ENCODE measurements around the gene MSGN1. TPM values are rescaled to one million over a fixed set of nuclear protein-coding genes. Genes with fewer than 3 reads are reported as not detected.

The MSGN1 gene
- total and polyA plus RNA-seq, 2 donors (not counting 3 experiments of a cell fraction or from before 2014, with no cell fraction given) = not detected

DNA sequence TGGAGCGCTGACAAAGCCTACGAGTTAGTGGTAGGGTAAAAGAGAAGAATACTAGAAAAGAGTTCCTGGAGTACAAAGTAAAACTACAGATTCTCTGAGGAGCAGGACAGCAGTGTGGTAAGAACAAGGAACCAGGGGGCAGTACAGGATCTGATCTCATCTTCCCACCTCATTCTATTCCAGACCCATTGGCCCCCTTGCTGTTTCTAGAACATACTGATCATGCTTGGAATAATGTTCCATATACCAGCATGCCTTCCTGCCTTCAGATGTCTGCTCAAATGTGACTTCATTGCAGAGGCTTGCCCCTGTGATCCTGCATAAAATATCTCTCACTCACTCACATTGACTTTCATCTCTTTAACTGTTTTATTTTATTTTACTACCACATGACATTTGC is 19.3 kb downstream of the MSGN1 start:
- ChIA-PET CTCF (interaction anchor here (1.2 kb wide), 1 partner anchor 13 kb away, joined by 3 read pairs; no protein-coding TSS in a partner anchor), POLR2A (no interaction called here)
- H3K27me3 ChIP-seq (ENCODE audit: control insufficient read depth in 2 of 2, insufficient read depth in 2 of 2, low read length in 2 of 2) = peaks cover 10 to 22% of the 10 kb centered on the region in 2 experiments
- dilution Hi-C loops (cut with MboI; ENCODE audit: extremely low pct_ligation_motif_present, low sequenced_read_pairs) (no loop called here), intact Hi-C loops (cut with micrococcal nuclease) (no loop called here)
- FAIRE-seq = peak; percentile 28
- H3K79me2 ChIP-seq (ENCODE audit: control insufficient read depth, insufficient read depth, low read length) = no peaks in the 10 kb centered on the region
- no peak for DNase-seq (ENCODE audit: low read depth, low spot score)
- no peak overlapping the region for H3K4me2 ChIP-seq (ENCODE audit: insufficient read depth, low read length)
- H3K9me3 ChIP-seq (replicated peaks; ENCODE audit: control insufficient read depth, insufficient read depth, low read length) = no peaks in the 10 kb centered on the region
- BruUV-seq (replicated peaks) = no TSS peak
- H3K27ac ChIP-seq (ENCODE audit: insufficient read depth, low read depth, low read length) = no peak overlapping the region
- TF ChIP-seq FOS (IDR thresholded peaks at IDR 0.05; ENCODE audit: borderline replicate concordance, insufficient read depth, low read length) (no peak), POLR2AphosphoS5 (IDR thresholded peaks at IDR 0.05; ENCODE audit: insufficient read depth, low read depth, low read length) (no peak), EZH2 (IDR thresholded peaks at IDR 0.05; ENCODE audit: borderline replicate concordance, low read depth, low read length, severe bottlenecking) (no peak), MYC (IDR thresholded peaks at IDR 0.05; ENCODE audit: low read depth, low read length) (no peak), POLR2A (IDR thresholded peaks at IDR 0.05; ENCODE audit: low read depth, low read length) (no peak), JUN (IDR thresholded peaks at IDR 0.05; ENCODE audit: borderline replicate concordance, insufficient read depth, insufficient read length, low read depth) (no peak), GATA2 (IDR thresholded peaks at IDR 0.05; ENCODE audit: insufficient read depth, insufficient read length, low read depth, low read length) (no peak)
- TF ChIP-seq, protein P1, sequence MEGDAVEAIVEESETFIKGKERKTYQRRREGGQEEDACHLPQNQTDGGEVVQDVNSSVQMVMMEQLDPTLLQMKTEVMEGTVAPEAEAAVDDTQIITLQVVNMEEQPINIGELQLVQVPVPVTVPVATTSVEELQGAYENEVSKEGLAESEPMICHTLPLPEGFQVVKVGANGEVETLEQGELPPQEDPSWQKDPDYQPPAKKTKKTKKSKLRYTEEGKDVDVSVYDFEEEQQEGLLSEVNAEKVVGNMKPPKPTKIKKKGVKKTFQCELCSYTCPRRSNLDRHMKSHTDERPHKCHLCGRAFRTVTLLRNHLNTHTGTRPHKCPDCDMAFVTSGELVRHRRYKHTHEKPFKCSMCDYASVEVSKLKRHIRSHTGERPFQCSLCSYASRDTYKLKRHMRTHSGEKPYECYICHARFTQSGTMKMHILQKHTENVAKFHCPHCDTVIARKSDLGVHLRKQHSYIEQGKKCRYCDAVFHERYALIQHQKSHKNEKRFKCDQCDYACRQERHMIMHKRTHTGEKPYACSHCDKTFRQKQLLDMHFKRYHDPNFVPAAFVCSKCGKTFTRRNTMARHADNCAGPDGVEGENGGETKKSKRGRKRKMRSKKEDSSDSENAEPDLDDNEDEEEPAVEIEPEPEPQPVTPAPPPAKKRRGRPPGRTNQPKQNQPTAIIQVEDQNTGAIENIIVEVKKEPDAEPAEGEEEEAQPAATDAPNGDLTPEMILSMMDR (IDR thresholded peaks at IDR 0.05; ENCODE audit: extremely low read depth in 1 of 2, insufficient read depth in 1 of 2, low read depth in 1 of 2, low read length in 2 of 2) = no peak
- TF ChIP-seq, protein P2, sequence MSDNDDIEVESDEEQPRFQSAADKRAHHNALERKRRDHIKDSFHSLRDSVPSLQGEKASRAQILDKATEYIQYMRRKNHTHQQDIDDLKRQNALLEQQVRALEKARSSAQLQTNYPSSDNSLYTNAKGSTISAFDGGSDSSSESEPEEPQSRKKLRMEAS (IDR thresholded peaks at IDR 0.05; ENCODE audit: insufficient read depth, insufficient read length) = no peak
- no peaks in the 10 kb centered on the region for H3K36me3 ChIP-seq (ENCODE audit: control insufficient read depth in 2 of 2, extremely low read depth in 1 of 2, insufficient read depth in 2 of 2, low read length in 2 of 2)
- no peak overlapping the region for H2AFZ ChIP-seq (ENCODE audit: low read depth, low read length)
- H3K4me3 ChIP-seq (replicated peaks in 1 of 3; ENCODE audit: insufficient read depth in 1 of 3, low read depth in 1 of 3, low read length in 3 of 3) = no peak overlapping the region
- H3K4me1 ChIP-seq (ENCODE audit: control insufficient read depth, extremely low read depth, insufficient read depth, low read length) = no peaks in the 10 kb centered on the region
- H4K20me1 ChIP-seq (replicated peaks; ENCODE audit: control insufficient read depth, extremely low read depth, insufficient read depth, low read length) = no peaks in the 10 kb centered on the region
- no peak overlapping the region for H3K9ac ChIP-seq (replicated peaks; ENCODE audit: extremely low read depth, insufficient read depth, low read length)
- no peaks in the 10 kb centered on the region for H3K9me1 ChIP-seq (replicated peaks; ENCODE audit: control insufficient read depth, extremely low read depth, insufficient read depth, low read length)
